Stimulated activated naive CD8-positive, alpha-beta T cell treated with anti-CD3 and anti-CD28 coated beads, Interleukin-15, amount 100 ng/mL, for 72 hours (primary cell): ENCODE measurements around the gene NPAS2.

Experiments
- ATAC-seq: fragments of 150-1000 bp; cut with Tn5 transposase; 2 replicates; pipeline ENCODE4 v1.10.0; 2021; ENCODE audit warnings: mild to moderate bottlenecking, moderate library complexity
- DNase-seq, 2 donors: peaks; one replicate each; pipeline ENCODE4 v3.0.0; 2021 to 2022
- H3K27ac Mint-ChIP-seq, 2 donors: one replicate each; pipeline ENCODE4 v1.8.0; 2022; ENCODE audit warnings: mild to moderate bottlenecking in 2 of 2, mixed read lengths in 2 of 2, moderate library complexity in 2 of 2
- H3K27me3 Mint-ChIP-seq: one replicate; pipeline ENCODE4 v1.8.0; 2022; ENCODE audit warnings: mixed read lengths
- H3K4me1 Mint-ChIP-seq: one replicate; pipeline ENCODE4 v1.8.0; 2022; ENCODE audit warnings: mild to moderate bottlenecking, mixed read lengths
- H3K4me3 Mint-ChIP-seq, 2 donors: one replicate each; pipeline ENCODE4 v1.8.0; 2022; ENCODE audit warnings: mild to moderate bottlenecking in 2 of 2, mixed read lengths in 2 of 2, moderate library complexity in 1 of 2
- H3K9me3 Mint-ChIP-seq, 2 donors: one replicate each; pipeline ENCODE4 v1.8.0; 2022; ENCODE audit warnings: mixed read lengths in 2 of 2

Gene NPAS2

GRCh38 chr2:100876231-100876860 lies 56.4 kb downstream of the NPAS2 start:
- peak; percentile 96 for ATAC-seq
- peak overlapping the region in 1 of 2 donors; percentile 45 for H3K4me3 Mint-ChIP-seq
- H3K9me3 Mint-ChIP-seq = no peaks in the 10 kb centered on the region
- peaks cover 19% of the 10 kb centered on the region for H3K4me1 Mint-ChIP-seq
- no peaks in the 10 kb centered on the region for H3K27me3 Mint-ChIP-seq
- H3K27ac Mint-ChIP-seq = peak overlapping the region in 1 of 2 donors; percentile 64
- DNase-seq = peak; percentile 7 to 56

GRCh38 chr2:100877555-100877954 lies 57.6 kb downstream of the NPAS2 start:
- no peak overlapping the region for H3K27ac Mint-ChIP-seq
- peaks cover 27% of the 10 kb centered on the region for H3K4me1 Mint-ChIP-seq
- DNase-seq (no peak), ATAC-seq (no peak)
- no peak overlapping the region for H3K4me3 Mint-ChIP-seq
- H3K9me3 Mint-ChIP-seq = no peaks in the 10 kb centered on the region
- no peaks in the 10 kb centered on the region for H3K27me3 Mint-ChIP-seq

- Mint-ChIP-seq H3K4me3 (no peak overlapping the region), H3K27me3 (no peaks in the 10 kb centered on the region), H3K9me3 (no peaks in the 10 kb centered on the region), H3K4me1 (peaks cover 33% of the 10 kb centered on the region), H3K27ac (no peak overlapping the region)
- DNase-seq = no peak
- no peak for ATAC-seq
These were observed 58.3 kb downstream of the NPAS2 start for GRCh38 chr2:100878000-100878791.

- Mint-ChIP-seq H3K4me1 (peaks cover 42% of the 10 kb centered on the region), H3K27me3 (no peaks in the 10 kb centered on the region), H3K9me3 (no peaks in the 10 kb centered on the region), H3K4me3 (no peak overlapping the region), H3K27ac (no peak overlapping the region)
- no peak for DNase-seq
- no peak for ATAC-seq
These were observed 59.4 kb downstream of the NPAS2 start for GRCh38 chr2:100879296-100879695.

- no peak overlapping the region for H3K27ac Mint-ChIP-seq
These were observed 60.1 kb downstream of the NPAS2 start for GRCh38 chr2:100880036-100880435.

GRCh38 chr2:100880730-100881129 lies 60.8 kb downstream of the NPAS2 start:
- DNase-seq (no peak), ATAC-seq (no peak)
- Mint-ChIP-seq H3K9me3 (no peaks in the 10 kb centered on the region), H3K4me3 (no peak overlapping the region), H3K27ac (peak overlapping the region; percentile 55 to 65), H3K4me1 (peaks cover 38% of the 10 kb centered on the region), H3K27me3 (no peaks in the 10 kb centered on the region)

More at GRCh38 chr2:100880036-100880435, 60.1 kb downstream of the NPAS2 start:
- peaks cover 42% of the 10 kb centered on the region for H3K4me1 Mint-ChIP-seq
- DNase-seq (no peak), ATAC-seq (no peak)
- no peaks in the 10 kb centered on the region for H3K9me3 Mint-ChIP-seq
- H3K27me3 Mint-ChIP-seq = no peaks in the 10 kb centered on the region
- H3K4me3 Mint-ChIP-seq = no peak overlapping the region

GRCh38 chr2:100882645-100883613 lies 63.0 kb downstream of the NPAS2 start:
- peaks cover 35% of the 10 kb centered on the region for H3K4me1 Mint-ChIP-seq
- ATAC-seq = peak; percentile 89
- no peaks in the 10 kb centered on the region for H3K9me3 Mint-ChIP-seq
- H3K4me3 Mint-ChIP-seq = no peak overlapping the region
- peak overlapping the region in 1 of 2 donors; percentile 86 for H3K27ac Mint-ChIP-seq
- DNase-seq = peak in 1 of 2 donors; percentile 36
- H3K27me3 Mint-ChIP-seq = no peaks in the 10 kb centered on the region

GRCh38 chr2:100884145-100884621 lies 64.2 kb downstream of the NPAS2 start:
- Mint-ChIP-seq H3K27ac (no peak overlapping the region), H3K4me3 (no peak overlapping the region), H3K27me3 (no peaks in the 10 kb centered on the region), H3K9me3 (no peaks in the 10 kb centered on the region), H3K4me1 (peaks cover 35% of the 10 kb centered on the region)
- ATAC-seq (no peak), DNase-seq (no peak)

GRCh38 chr2:100886085-100886484 lies 66.1 kb downstream of the NPAS2 start:
- DNase-seq = no peak

GRCh38 chr2:100887039-100887578 lies 67.2 kb downstream of the NPAS2 start:
- DNase-seq (no peak), ATAC-seq (no peak)
- H3K4me3 Mint-ChIP-seq = no peak overlapping the region
- H3K27me3 Mint-ChIP-seq = no peaks in the 10 kb centered on the region
- H3K4me1 Mint-ChIP-seq = peaks cover 23% of the 10 kb centered on the region
- no peak overlapping the region for H3K27ac Mint-ChIP-seq
- no peaks in the 10 kb centered on the region for H3K9me3 Mint-ChIP-seq

More at GRCh38 chr2:100886085-100886484, 66.1 kb downstream of the NPAS2 start:
- Mint-ChIP-seq H3K4me1 (peaks cover 28% of the 10 kb centered on the region), H3K9me3 (no peaks in the 10 kb centered on the region), H3K4me3 (no peak overlapping the region), H3K27ac (peak overlapping the region in 1 of 2 donors; percentile 30), H3K27me3 (no peaks in the 10 kb centered on the region)
- no peak for ATAC-seq

GRCh38 chr2:100887713-100888495 lies 68.0 kb downstream of the NPAS2 start:
- Mint-ChIP-seq H3K27me3 (no peaks in the 10 kb centered on the region), H3K9me3 (no peaks in the 10 kb centered on the region), H3K4me3 (no peak overlapping the region), H3K4me1 (peaks cover 18% of the 10 kb centered on the region), H3K27ac (no peak overlapping the region)
- no peak for ATAC-seq
- no peak for DNase-seq

GRCh38 chr2:100888601-100889000 lies 68.7 kb downstream of the NPAS2 start:
- H3K4me3 Mint-ChIP-seq = no peak overlapping the region
- no peak for ATAC-seq
- no peaks in the 10 kb centered on the region for H3K27me3 Mint-ChIP-seq
- no peaks in the 10 kb centered on the region for H3K9me3 Mint-ChIP-seq
- peaks cover 11% of the 10 kb centered on the region for H3K4me1 Mint-ChIP-seq
- no peak for DNase-seq
- H3K27ac Mint-ChIP-seq = no peak overlapping the region

GRCh38 chr2:100889286-100889685 lies 69.3 kb downstream of the NPAS2 start:
- peaks cover 5% of the 10 kb centered on the region for H3K4me1 Mint-ChIP-seq
- DNase-seq = no peak
- peak overlapping the region in 1 of 2 donors; percentile 77 for H3K27ac Mint-ChIP-seq
- H3K4me3 Mint-ChIP-seq = no peak overlapping the region
- no peak for ATAC-seq
- H3K27me3 Mint-ChIP-seq = no peaks in the 10 kb centered on the region
- H3K9me3 Mint-ChIP-seq = no peaks in the 10 kb centered on the region

GRCh38 chr2:100891906-100892642 lies 72.1 kb downstream of the NPAS2 start:
- H3K4me1 Mint-ChIP-seq = peaks cover 6% of the 10 kb centered on the region
- peaks cover 0 to 7% of the 10 kb centered on the region in 2 donors for H3K9me3 Mint-ChIP-seq
- no peak for DNase-seq

More at GRCh38 chr2:100891906-100892642, 72.1 kb downstream of the NPAS2 start:
- Mint-ChIP-seq H3K27me3 (no peaks in the 10 kb centered on the region), H3K27ac (peak overlapping the region in 1 of 2 donors; percentile 76), H3K4me3 (no peak overlapping the region)
- ATAC-seq = no peak
